HFFc6 (cell line): ENCODE measurements around the gene RSPH4A. TPM values are rescaled to one million over a fixed set of nuclear protein-coding genes. Genes with fewer than 3 reads are reported as not detected.
"Not testable (repeated sequence)": the region's sequence is repeated elsewhere in the genome, so short reads cannot be mapped to it uniquely, and the experiment has no call there.

Source experiments
- DNase-seq: peaks from one replicate; pipeline ENCODE4 v3.0.0-alpha.2; 2018
- H3K27ac Mint-ChIP-seq: 2 replicates; pipeline ENCODE4 v1.8.0; 2020; ENCODE audit warnings: mild to moderate bottlenecking, mixed read lengths
- H3K27me3 Mint-ChIP-seq: 2 replicates; pipeline ENCODE4 v1.8.0; 2021; ENCODE audit warnings: mild to moderate bottlenecking, moderate library complexity, mixed read lengths; ENCODE audit not compliant: insufficient read depth
- H3K36me3 Mint-ChIP-seq: 2 replicates; pipeline ENCODE4 v1.8.0; 2021; ENCODE audit warnings: low read depth, mixed read lengths
- H3K4me1 Mint-ChIP-seq: 2 replicates; pipeline ENCODE4 v1.8.0; 2020; ENCODE audit warnings: low read depth, mixed read lengths
- H3K4me3 Mint-ChIP-seq: 2 replicates; pipeline ENCODE4 v1.8.0; 2020; ENCODE audit warnings: mild to moderate bottlenecking, moderate library complexity, mixed read lengths
- H3K9me3 Mint-ChIP-seq: 2 replicates; pipeline ENCODE4 v1.8.0; 2020; ENCODE audit warnings: mild to moderate bottlenecking, mixed read lengths
- CTCF ChIP-seq: fragments of 200-600 bp; sonication (generic); IDR thresholded peaks from 2 replicates; pipeline ENCODE4 v1.5.0; 2021; ENCODE audit warnings: antibody characterized with exemption, mild to moderate bottlenecking
- total RNA-seq, 6 experiments: library from RNA; stranded (reverse); fragmentation: NEBNext Ultra II Directional; extraction: Animal tissue kit (Norgen Biotek cat#: 25700); gene quantifications; 2 replicates in 1 of 6; 3 replicates in 5 of 6; pipeline ENCODE4 v1.2.3, GENCODE V29; 2021

RSPH4A gene
- total RNA-seq, 6 experiments from 2014 or later, result 0.07 to 0.37 (median 0.15) TPM

- no peak overlapping the region for H3K27ac Mint-ChIP-seq
- no peak for TF ChIP-seq CTCF
Measured at GRCh38 chr6:116651916-116652315, 35.6 kb downstream of the RSPH4A start.

GRCh38 chr6:116661594-116661993, 45.3 kb downstream of the RSPH4A start:
- Mint-ChIP-seq H3K27ac (no peak overlapping the region), H3K4me3 (no peak overlapping the region), H3K36me3 (peaks cover 9% of the 10 kb centered on the region; the same call in 1 of the 2 replicates), H3K9me3 (no peaks in the 10 kb centered on the region), H3K27me3 (no peaks in the 10 kb centered on the region), H3K4me1 (peaks cover 44% of the 10 kb centered on the region)
- no peak for DNase-seq
- TF ChIP-seq CTCF, result no peak

More at GRCh38 chr6:116651916-116652315, 35.6 kb downstream of the RSPH4A start:
- DNase-seq, result no peak
- no peak overlapping the region for H3K4me3 Mint-ChIP-seq
- H3K9me3 Mint-ChIP-seq, result no peaks in the 10 kb centered on the region
- H3K4me1 Mint-ChIP-seq, result peaks cover 9% of the 10 kb centered on the region
- no peaks in the 10 kb centered on the region; the same call in 1 of the 2 replicates for H3K36me3 Mint-ChIP-seq
- H3K27me3 Mint-ChIP-seq, result no peaks in the 10 kb centered on the region

GRCh38 chr6:116662202-116662601, 45.9 kb downstream of the RSPH4A start:
- H3K4me1 Mint-ChIP-seq, result peaks cover 50% of the 10 kb centered on the region
- peaks cover 9% of the 10 kb centered on the region; the same call in 1 of the 2 replicates for H3K36me3 Mint-ChIP-seq
- no peak for DNase-seq
- TF ChIP-seq CTCF, result no peak
- no peak overlapping the region for H3K27ac Mint-ChIP-seq
- H3K9me3 Mint-ChIP-seq, result no peaks in the 10 kb centered on the region
- H3K27me3 Mint-ChIP-seq, result no peaks in the 10 kb centered on the region
- H3K4me3 Mint-ChIP-seq, result no peak overlapping the region

GRCh38 chr6:116663308-116663707, 47.0 kb downstream of the RSPH4A start:
- Mint-ChIP-seq H3K27ac (no peak overlapping the region), H3K27me3 (no peaks in the 10 kb centered on the region), H3K4me3 (no peak overlapping the region), H3K9me3 (no peaks in the 10 kb centered on the region), H3K36me3 (peaks cover 13% of the 10 kb centered on the region), H3K4me1 (peaks cover 54% of the 10 kb centered on the region)
- TF ChIP-seq CTCF, result no peak
- no peak for DNase-seq

- H3K9me3 Mint-ChIP-seq, H3K27ac Mint-ChIP-seq, H3K4me3 Mint-ChIP-seq, H3K27me3 Mint-ChIP-seq, DNase-seq, H3K36me3 Mint-ChIP-seq: not testable (repeated sequence)
- peaks cover 54% of the 10 kb centered on the region for H3K4me1 Mint-ChIP-seq
Measured at GRCh38 chr6:116664169-116664568, 47.9 kb downstream of the RSPH4A start.

GRCh38 chr6:116665464-116665863, 49.2 kb downstream of the RSPH4A start:
- Mint-ChIP-seq H3K4me1 (peaks cover 54% of the 10 kb centered on the region), H3K36me3 (peaks cover 9% of the 10 kb centered on the region; the same call in 1 of the 2 replicates), H3K27ac (no peak overlapping the region; the same call in 1 of the 2 replicates), H3K9me3 (no peaks in the 10 kb centered on the region), H3K27me3 (peaks cover 3% of the 10 kb centered on the region; the same call in 1 of the 2 replicates), H3K4me3 (peak overlapping the region; percentile 80)
- DNase-seq, result no peak
- no peak for TF ChIP-seq CTCF
